RWPE2 (cell line): ENCODE results near the gene TLE4.

ENCODE experiments used
- ATAC-seq: fragments of 200-7000 bp; cut with Tn5 transposase; 3 replicates; pipeline ENCODE4 v1.9.1; 2021; ENCODE audit warnings: low read depth
- DNase-seq: peaks from one replicate; pipeline ENCODE4 v3.0.0-alpha.2; 2020; ENCODE audit warnings: low spot score
- H3K27ac ChIP-seq: fragments of 450-650 bp; 2 replicates; pipeline ENCODE4 v1.5.1; 2017; ENCODE audit warnings: mild to moderate bottlenecking; ENCODE audit not compliant: poor library complexity, severe bottlenecking
- H3K27me3 ChIP-seq: fragments of 250-450 bp; sonication (Bioruptor Pico); 2 replicates; pipeline ENCODE4 v1.5.1; 2021; ENCODE audit warnings: mild to moderate bottlenecking, moderate library complexity; ENCODE audit not compliant: insufficient read depth, poor library complexity, severe bottlenecking
- H3K36me3 ChIP-seq: fragments of 250-450 bp; sonication (Bioruptor Pico); 2 replicates; pipeline ENCODE4 v1.5.1; 2020; ENCODE audit warnings: low read depth, mild to moderate bottlenecking, moderate library complexity
- H3K4me1 ChIP-seq: fragments of 250-450 bp; sonication (Bioruptor Pico); 2 replicates; pipeline ENCODE4 v1.5.1; 2021; ENCODE audit warnings: mild to moderate bottlenecking, moderate library complexity; ENCODE audit not compliant: insufficient read depth, poor library complexity, severe bottlenecking
- H3K4me3 ChIP-seq: fragments of 250-450 bp; sonication (Bioruptor Pico); 2 replicates; pipeline ENCODE4 v1.5.1; 2021; ENCODE audit warnings: mild to moderate bottlenecking, moderate library complexity; ENCODE audit not compliant: severe bottlenecking
- H3K9me3 ChIP-seq: fragments of 250-450 bp; sonication (Bioruptor Pico); 2 replicates; pipeline ENCODE4 v1.5.1; 2021; ENCODE audit warnings: mild to moderate bottlenecking, moderate library complexity; ENCODE audit not compliant: severe bottlenecking
- TF ChIP-seq, protein P1 (sequence below): fragments of 450-650 bp; IDR thresholded peaks from one replicate; pipeline ENCODE4 v1.5.1; 2017; ENCODE audit warnings: mild to moderate bottlenecking, moderate library complexity; ENCODE audit not compliant: poor library complexity, severe bottlenecking

TLE4 gene

DNA sequence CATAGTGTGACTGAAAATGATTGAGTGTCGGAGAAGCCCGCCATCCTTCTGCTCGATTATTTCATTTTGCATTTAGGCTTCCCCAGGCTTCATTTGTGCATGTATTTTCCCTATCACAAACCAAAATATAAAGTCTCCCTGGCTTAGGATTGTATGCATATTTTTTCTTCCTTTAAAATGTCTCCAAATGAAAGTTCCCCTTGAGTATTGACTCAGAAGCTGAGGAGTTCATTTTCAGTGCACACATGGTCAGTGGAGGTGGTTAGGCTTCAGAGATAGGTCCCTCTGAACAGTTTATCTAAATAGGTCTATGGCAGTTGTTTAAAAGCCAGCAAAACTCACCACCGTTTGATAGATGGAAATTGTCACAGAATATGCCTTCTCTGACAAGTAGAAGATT, 97.2 kb downstream of the TLE4 start:
- Histone ChIP-seq H3K36me3 (no peaks in the 10 kb centered on the region), H3K4me3 (no peak overlapping the region), H3K27ac (peak overlapping the region; percentile 70), H3K27me3 (no peaks in the 10 kb centered on the region), H3K9me3 (no peaks in the 10 kb centered on the region), H3K4me1 (peaks cover 15% of the 10 kb centered on the region)
- ATAC-seq (no peak), DNase-seq (no peak)
- TF ChIP-seq, protein P1, sequence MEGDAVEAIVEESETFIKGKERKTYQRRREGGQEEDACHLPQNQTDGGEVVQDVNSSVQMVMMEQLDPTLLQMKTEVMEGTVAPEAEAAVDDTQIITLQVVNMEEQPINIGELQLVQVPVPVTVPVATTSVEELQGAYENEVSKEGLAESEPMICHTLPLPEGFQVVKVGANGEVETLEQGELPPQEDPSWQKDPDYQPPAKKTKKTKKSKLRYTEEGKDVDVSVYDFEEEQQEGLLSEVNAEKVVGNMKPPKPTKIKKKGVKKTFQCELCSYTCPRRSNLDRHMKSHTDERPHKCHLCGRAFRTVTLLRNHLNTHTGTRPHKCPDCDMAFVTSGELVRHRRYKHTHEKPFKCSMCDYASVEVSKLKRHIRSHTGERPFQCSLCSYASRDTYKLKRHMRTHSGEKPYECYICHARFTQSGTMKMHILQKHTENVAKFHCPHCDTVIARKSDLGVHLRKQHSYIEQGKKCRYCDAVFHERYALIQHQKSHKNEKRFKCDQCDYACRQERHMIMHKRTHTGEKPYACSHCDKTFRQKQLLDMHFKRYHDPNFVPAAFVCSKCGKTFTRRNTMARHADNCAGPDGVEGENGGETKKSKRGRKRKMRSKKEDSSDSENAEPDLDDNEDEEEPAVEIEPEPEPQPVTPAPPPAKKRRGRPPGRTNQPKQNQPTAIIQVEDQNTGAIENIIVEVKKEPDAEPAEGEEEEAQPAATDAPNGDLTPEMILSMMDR, result no peak

DNA sequence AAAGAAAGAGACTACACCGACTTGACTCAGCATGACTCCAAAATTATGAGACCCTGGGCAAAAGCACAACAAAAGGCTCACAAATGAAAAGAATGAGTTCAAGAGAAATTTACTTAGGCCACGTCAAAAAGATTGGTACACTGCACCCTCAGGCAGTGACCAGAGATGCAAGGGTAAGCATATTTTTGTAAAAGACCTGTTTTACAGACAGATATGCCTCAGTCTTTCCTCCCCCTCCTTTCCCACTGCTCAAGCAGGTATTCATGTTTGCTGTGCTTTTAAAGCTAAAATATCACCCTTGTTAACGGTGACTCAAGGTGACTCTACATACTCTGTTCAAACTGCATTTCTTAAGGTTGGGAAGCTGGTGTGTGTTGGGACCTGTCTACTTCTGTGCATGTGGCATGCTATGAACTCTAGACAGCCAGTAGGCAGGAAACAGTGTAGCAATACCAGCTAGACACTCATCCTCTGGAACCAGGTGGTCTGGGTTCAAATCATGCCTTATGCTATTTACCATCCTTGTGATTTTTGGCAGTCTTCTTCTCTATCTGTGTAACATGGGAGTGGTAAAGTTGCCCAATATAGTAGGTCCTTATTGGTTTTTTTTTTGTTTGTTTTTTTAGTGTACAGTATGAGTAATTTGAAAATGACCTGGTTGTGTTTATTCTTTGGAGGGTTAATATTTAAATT, 98.7 kb downstream of the TLE4 start:
- H3K4me3 ChIP-seq, result no peak overlapping the region
- no peaks in the 10 kb centered on the region for H3K36me3 ChIP-seq
- H3K27me3 ChIP-seq, result no peaks in the 10 kb centered on the region
- ATAC-seq, result peak; percentile 96
- H3K27ac ChIP-seq, result peak overlapping the region; percentile 70
- TF ChIP-seq, protein P1, result no peak
- DNase-seq, result peak; percentile 68
- H3K9me3 ChIP-seq, result no peaks in the 10 kb centered on the region
- H3K4me1 ChIP-seq, result peaks cover 15% of the 10 kb centered on the region

DNA sequence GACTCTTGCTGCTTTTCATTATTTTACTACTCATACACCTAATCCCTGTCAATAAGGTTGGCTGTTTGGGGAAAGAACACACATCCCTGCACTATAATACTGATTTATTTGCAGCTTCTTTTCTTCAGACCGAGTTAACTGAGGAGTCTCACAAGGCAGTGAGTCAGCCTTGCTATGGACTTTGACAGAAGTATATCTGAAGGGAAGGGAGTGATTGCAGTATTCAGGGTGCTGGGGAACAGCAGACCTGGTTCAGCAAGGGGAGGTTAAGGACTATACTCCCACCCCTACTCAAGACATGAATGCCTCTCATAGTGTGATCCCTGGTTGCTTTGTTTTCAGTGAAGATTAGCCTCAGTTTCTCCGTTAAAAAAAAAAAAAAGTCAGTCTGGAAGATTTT, 99.8 kb downstream of the TLE4 start:
- peaks cover 15% of the 10 kb centered on the region for H3K4me1 ChIP-seq

DNA sequence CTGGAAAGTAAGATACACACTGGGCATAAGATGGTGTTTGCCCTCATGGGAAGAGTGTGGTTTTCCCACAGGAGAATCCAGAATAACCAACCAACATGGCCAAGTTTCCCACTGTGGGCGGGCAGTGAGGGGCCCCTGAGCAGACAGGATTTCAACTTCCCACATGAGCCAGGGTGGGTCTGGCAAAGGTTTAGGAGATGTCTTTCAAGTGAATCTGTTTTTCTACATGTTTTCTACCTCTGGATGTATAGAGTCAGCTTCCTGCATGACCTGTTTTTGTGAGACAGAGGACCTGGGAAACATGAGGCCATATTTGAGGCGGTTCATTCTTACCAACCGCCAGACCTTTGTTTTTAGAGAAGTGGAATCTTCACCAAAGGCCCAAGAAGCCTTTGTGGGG, 100.5 kb downstream of the TLE4 start:
- no peaks in the 10 kb centered on the region for H3K9me3 ChIP-seq
- ATAC-seq, result no peak
- TF ChIP-seq, protein P1, result no peak
- H3K27me3 ChIP-seq, result no peaks in the 10 kb centered on the region
- H3K4me1 ChIP-seq, result peaks cover 15% of the 10 kb centered on the region
- H3K4me3 ChIP-seq, result no peak overlapping the region
- no peak for DNase-seq
- H3K27ac ChIP-seq, result no peak overlapping the region
- H3K36me3 ChIP-seq, result no peaks in the 10 kb centered on the region

More for the DNA sequence above, 99.8 kb downstream of the TLE4 start:
- DNase-seq (no peak), ATAC-seq (no peak)
- TF ChIP-seq, protein P1, result no peak
- Histone ChIP-seq H3K4me3 (no peak overlapping the region), H3K36me3 (no peaks in the 10 kb centered on the region), H3K27me3 (no peaks in the 10 kb centered on the region), H3K9me3 (no peaks in the 10 kb centered on the region), H3K27ac (peak overlapping the region; percentile 70)

DNA sequence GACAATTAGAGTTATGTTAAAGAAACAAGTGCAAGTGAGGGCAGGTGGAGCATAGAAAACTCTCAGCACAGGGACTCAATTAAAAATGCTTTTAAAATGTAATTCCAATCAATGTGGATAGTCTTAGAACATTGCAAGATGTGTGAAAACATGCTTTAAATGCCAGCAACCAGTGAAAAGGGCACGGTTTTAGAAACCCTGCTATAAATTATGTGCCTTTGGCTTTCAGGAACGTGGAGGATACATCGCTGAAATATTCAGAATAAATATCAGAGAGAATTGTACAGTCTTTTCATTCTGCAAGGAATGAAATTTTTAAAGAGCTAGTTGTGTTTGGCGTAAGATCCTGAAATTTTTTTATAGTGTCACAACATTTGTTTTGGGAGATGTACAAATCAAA, 101.1 kb downstream of the TLE4 start:
- no peaks in the 10 kb centered on the region for H3K27me3 ChIP-seq
- H3K27ac ChIP-seq, result no peak overlapping the region
- ATAC-seq, result no peak
- H3K36me3 ChIP-seq, result no peaks in the 10 kb centered on the region
- H3K9me3 ChIP-seq, result no peaks in the 10 kb centered on the region
- no peak for DNase-seq
- TF ChIP-seq, protein P1, result no peak
- H3K4me3 ChIP-seq, result no peak overlapping the region
- peaks cover 15% of the 10 kb centered on the region for H3K4me1 ChIP-seq
